Thyroid gland (tissue), 4 donors: ENCODE data around the gene WEE1.

ENCODE experiments used
- CTCF ChIP-seq, 6 experiments: fragments of 200-600 bp in 3 of 6; fragments of 450-650 bp in 3 of 6; sonication (generic) in 3 of 6; IDR thresholded peaks; one replicate each; pipeline ENCODE4 v1.5.1; 2016 to 2019; ENCODE audit warnings: antibody characterized with exemption in 6 of 6, mild to moderate bottlenecking in 2 of 6, inconsistent platforms in 1 of 6, moderate library complexity in 1 of 6
- POLR2A ChIP-seq, 2 donors: fragments of 450-650 bp; IDR thresholded peaks; one replicate each; pipeline ENCODE4 v1.6.1; 2017; ENCODE audit warnings: antibody characterized with exemption in 2 of 2, mild to moderate bottlenecking in 2 of 2, moderate library complexity in 1 of 2

- no peak for TF ChIP-seq CTCF (IDR thresholded peaks at IDR 0.05)
- TF ChIP-seq POLR2A (IDR thresholded peaks at IDR 0.05) = no peak
Measured at GRCh38 chr11:9607511-9607899, 34.0 kb downstream of the WEE1 start.
